HTR-8/SVneo (cell line): ENCODE measurements around the gene FBP1.
"Not testable (repeated sequence)": the region's sequence is repeated elsewhere in the genome, so short reads cannot be mapped to it uniquely, and the experiment has no call there.

Source experiments
- DNase-seq: peaks from one replicate; pipeline ENCODE4 v3.0.0; 2011; ENCODE audit warnings: low spot score, mixed read lengths; ENCODE audit not compliant: insufficient read length
- FAIRE-seq: peaks from 2 replicates; lab custom pipeline; 2011; peaks lifted over from hg19 to GRCh38; lab: Jason Lieb, UNC

The FBP1 gene

GRCh38 chr9:94624629-94625028, 14.7 kb downstream of the FBP1 start:
- no peak for FAIRE-seq
- no peak for DNase-seq

GRCh38 chr9:94623253-94623652, 16.1 kb downstream of the FBP1 start:
- no peak for DNase-seq
- no peak for FAIRE-seq

DNA sequence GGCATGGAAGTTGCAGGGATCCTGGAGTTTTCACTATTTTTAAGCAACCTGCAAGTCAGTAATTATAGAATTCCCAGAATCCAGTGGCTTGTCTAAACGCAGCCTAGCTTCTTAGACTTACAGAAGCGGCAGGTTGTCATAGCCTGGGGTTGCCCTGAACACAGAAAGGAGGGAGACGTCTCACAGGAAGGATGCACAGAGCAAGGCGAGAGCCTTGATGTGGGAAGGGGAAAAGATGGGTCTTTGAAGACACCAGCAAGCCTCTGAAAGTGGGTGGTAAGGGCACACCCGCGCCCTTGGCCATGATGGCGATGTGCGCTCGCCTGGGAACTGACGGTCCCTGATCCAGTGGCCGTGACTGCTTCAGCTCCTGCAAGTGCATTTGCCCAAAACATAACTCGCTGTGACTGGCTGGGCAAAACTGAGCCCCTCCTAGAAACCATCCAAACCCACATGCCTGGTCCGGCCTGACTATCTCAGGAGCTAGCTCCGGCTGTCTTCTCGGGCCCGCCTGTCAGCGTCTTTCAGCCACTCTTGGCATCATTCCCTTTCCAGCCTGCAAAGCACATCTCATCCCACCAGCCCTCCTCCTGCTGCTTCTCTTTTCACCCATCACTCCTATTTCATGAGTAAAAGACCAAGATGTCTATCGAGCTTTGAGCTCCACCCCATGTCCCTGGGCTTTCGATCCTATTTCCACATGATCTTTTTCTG, 17.1 kb downstream of the FBP1 start:
- DNase-seq, result no peak
- FAIRE-seq, result no peak

DNA sequence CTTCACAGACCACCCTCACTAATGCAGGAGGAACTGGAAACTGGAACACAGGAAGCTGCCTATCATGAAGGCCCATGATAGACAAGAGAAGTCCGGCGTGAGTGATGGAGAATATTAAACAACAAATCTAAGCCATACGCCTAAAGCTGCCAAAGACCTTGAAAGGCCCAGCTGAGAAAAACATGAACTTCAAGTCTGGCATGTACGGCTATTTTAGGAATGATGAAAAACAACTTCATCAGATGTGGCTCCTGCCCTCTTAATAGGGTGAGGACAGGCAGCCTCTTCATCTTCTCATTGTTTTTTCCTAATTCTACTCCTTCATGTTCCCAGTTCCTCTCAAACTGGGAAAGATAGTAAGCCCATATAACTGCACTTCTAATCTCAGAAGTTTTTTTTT, 20.3 kb downstream of the FBP1 start:
- DNase-seq (no peak), FAIRE-seq (no peak)

DNA sequence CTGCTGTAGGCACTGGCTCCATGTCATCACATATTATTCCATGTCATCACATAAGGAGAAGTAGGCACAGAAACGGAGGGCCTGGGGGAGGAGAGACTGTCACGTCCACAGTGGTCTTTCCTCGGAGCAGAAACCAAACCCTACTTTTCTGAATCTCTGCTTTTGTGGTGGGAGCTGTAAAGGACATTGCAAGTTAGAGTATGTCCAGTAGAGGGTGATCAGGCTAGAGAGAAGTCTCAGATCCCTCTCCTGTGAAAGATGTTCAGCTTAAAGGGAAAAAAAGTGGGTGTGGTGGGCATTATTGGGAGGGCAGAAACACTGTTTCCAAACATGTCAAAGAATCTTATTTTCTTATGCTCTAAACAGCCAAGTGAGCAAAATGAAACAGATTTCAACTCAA, 26.3 kb downstream of the FBP1 start:
- FAIRE-seq (no peak), DNase-seq (no peak)

GRCh38 chr9:94612071-94612470, 27.2 kb downstream of the FBP1 start:
- no peak for FAIRE-seq
- no peak for DNase-seq

DNA sequence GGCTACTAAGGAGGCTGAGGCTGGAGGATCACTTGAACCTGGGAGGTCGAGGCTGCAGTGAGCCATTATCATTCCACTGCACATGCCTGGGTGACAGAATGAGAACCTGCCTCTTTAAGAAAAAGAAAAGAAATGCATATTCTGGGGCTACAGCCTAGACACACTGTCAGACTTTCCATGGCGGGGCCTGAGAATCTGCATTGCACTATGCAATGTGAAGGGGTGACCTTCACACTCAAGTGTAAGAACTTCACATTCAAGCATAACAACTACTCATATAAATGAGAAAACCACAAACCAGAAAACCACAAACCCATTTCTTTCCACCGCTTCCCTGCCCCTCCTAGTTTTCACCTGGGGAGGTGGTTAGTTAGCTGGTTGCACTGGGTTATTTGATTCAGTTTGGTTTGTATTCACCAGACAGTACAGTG, 27.7 kb downstream of the FBP1 start:
- DNase-seq, result no peak

GRCh38 chr9:94610181-94610606, 29.1 kb downstream of the FBP1 start:
- DNase-seq (no peak), FAIRE-seq (no peak)

More for the DNA sequence above, 27.7 kb downstream of the FBP1 start:
- FAIRE-seq, result no peak

- FAIRE-seq, result no peak
- DNase-seq, result no peak
These were observed 32.0 kb downstream of the FBP1 start for GRCh38 chr9:94607423-94607691.

DNA sequence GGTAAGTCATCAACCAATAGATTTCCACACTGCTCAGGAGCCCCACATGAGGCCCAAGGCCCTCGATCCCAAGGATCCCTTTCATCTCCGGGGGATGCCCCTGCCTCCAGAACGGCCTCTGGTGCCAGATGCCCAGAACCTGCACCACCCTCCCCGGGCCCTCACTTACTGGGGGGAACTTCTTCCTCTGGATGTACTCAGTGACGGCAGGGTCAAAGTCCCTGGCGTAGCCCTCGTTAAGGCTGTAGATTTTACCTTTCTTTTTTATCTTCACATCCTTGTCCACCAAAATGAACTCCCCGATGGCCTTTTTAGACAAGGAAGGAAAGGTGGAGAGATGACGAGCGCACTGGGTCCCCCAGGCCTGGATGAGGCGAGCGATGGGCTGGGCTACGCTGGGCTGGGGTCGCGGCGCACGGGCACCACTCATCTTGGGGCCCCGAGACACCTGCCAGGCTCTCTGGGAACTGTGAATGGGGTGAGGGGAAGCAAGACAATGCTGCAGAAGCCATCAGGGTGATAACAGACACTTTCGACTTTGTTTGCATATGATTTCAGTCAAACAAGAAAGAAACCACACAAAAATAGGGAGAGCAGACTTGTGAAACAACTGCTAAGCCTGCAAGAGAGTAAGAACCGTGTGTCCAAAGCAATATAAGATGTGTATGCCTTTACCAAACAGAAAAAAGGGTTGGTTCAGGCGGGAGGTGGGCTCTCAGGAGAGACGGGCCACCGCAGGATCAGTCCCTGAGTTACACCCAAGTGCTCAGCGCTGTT, 32.5 kb downstream of the FBP1 start:
- no peak for DNase-seq
- no peak for FAIRE-seq

DNA sequence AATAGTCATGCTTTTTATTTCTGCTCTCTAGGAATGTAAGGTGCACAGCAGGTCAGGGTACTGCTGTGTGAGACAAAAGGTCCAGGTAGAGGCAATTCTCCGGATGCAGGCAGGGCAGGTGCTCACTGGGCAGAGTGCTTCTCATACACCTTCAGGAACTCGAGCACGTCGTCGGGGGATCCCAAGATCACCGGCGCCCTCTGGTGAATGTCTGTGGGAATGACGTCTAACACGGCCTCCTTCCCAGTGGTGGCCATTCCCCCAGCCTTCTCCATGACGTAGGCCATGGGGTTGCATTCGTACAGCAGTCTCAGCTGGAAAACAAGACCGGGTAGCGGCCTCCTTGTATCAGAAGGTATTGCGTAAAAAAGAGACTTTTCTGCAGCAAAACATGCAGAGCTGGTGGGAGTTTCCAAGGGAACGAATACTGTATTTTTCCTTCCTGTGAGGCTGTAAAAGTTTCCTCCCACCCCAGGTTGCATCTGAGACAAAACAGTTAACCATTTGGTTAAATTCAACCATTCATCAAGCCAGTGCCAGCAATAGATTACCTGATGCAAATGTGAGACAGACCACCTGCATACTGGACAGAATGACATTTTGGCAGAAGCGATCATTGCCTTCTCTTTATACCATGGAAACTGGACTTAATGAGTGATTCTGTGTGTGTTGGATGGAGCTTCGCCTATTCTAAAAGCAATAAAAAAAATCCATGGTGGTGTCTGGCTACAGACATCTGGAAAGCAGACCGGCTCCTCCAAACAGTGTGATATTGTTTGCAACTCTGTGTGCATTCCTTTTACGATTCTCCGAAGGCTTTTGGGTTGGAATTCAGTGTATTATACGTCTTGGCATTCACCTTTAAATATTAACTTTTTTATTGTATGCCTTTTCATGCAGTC, 35.8 kb downstream of the FBP1 start:
- peak; percentile 71 for DNase-seq

GRCh38 chr9:94602666-94603065, 36.7 kb downstream of the FBP1 start:
- no peak for DNase-seq
- FAIRE-seq, result no peak

More for the DNA sequence above, 35.8 kb downstream of the FBP1 start:
- no peak for FAIRE-seq

DNA sequence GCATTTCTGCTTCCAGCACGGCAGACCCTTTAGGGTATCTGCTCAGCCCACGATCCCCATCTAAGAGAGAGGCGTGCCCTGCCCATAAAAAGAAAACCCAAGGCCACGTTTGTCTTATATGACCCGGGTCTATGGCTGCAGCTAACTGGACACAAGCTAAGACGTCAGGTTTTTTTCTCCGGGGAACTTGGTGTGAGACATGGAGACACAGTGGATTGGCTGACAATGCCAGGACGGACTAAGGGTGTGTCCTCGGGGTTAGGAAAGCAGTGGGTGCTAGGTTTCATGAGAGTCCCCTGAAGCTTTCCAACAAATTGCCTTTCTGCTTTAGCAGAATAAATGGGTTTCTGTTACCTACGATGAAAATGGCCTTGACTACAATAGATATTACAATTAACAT, 38.6 kb downstream of the FBP1 start:
- FAIRE-seq, result no peak
- DNase-seq, result no peak

- DNase-seq (no peak), FAIRE-seq (no peak)
These were observed 39.1 kb downstream of the FBP1 start for GRCh38 chr9:94600258-94600657.

DNA sequence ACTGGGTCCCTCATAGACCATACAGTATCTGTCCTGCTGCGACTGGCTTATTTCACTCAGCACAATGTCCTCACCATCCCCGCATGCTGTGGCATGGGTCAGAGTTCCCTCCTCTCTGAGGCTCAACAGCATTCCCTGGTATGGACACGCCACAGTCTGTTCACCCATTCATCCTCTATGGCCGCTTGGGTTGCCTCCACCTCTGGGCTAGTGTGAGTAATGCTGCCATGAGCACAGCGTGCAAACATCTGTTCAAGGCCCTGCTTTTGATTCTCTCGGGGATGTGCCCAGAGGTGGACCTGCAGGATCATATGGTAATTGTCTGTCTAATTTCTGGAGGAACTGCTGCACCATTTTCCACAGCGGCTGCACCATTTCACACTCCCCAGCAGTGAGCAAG, 40.2 kb downstream of the FBP1 start:
- FAIRE-seq, result no peak

GRCh38 chr9:94593459-94594345, 45.6 kb downstream of the FBP1 start, which contains the start of gene FBP2:
Gene FBP2, minus strand, starts transcription at chr9:94593824. Its CDS starts 98 bp downstream, at chr9:94593726.
- DNase-seq (no peak), FAIRE-seq (no peak)

More for the DNA sequence above, 40.2 kb downstream of the FBP1 start:
- DNase-seq, result no peak

- not testable (repeated sequence) for DNase-seq, FAIRE-seq
These were observed 46.6 kb downstream of the FBP1 start for GRCh38 chr9:94592683-94593082.

DNA sequence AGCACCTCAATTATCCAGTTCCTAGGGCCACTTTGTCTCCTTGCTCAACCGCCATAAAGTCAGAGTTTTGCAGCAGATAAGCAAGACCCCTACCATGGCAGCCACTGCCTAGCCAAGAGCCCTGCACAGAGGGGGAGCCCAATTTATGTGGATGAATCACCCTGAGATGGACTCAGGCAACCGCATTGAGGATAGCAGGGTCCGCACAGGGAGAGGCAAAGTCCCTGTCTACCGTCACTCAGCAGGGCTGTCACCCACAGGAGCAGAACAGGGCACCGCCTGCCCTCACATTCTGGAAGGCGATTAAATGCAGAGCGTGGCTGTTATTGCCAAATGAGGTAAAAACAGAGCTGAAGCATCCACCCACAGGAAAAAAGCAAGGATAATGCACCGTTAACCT, 47.4 kb downstream of the FBP1 start:
- DNase-seq (no peak), FAIRE-seq (no peak)

- DNase-seq, result not testable (repeated sequence)
These were observed 48.2 kb downstream of the FBP1 start for GRCh38 chr9:94591046-94591545.

More at GRCh38 chr9:94591046-94591545, 48.2 kb downstream of the FBP1 start:
- FAIRE-seq, result not testable (repeated sequence)
